HepG2 (cell line): ENCODE results near the gene MYL11.
"Not testable (repeated sequence)": the region's sequence is repeated elsewhere in the genome, so short reads cannot be mapped to it uniquely, and the experiment has no call there.

Source experiments
- CBFB ChIP-seq: sonication (generic); formaldehyde crosslinking; IDR thresholded peaks from 2 replicates; pipeline ENCODE4 v1.4.0; 2020; ENCODE audit warnings: missing genetic modification reagents
- CTCF ChIP-seq: sonication (generic); formaldehyde crosslinking; IDR thresholded peaks from 2 replicates; pipeline ENCODE4 v1.5.0; 2020; ENCODE audit warnings: mild to moderate bottlenecking, missing genetic modification reagents, moderate library complexity
- ELK4 ChIP-seq: sonication (generic); formaldehyde crosslinking; IDR thresholded peaks from 2 replicates; pipeline ENCODE4 v1.9.0; 2021; ENCODE audit warnings: missing genetic modification reagents, borderline replicate concordance
- EZH2 ChIP-seq: conservative IDR thresholded peaks from 2 replicates; pipeline ENCODE4 v1.6.1; 2012; ENCODE audit warnings: mild to moderate bottlenecking, low read depth, low read length, moderate library complexity
- HCFC1 ChIP-seq: fragments of 150-350 bp; IDR thresholded peaks from 2 replicates; pipeline ENCODE4 v1.6.1; 2014; ENCODE audit warnings: low read depth, low read length
- HDAC6 ChIP-seq: fragments of 200-600 bp; sonication (generic); IDR thresholded peaks from 2 replicates; pipeline ENCODE4 v1.7.0; 2017; ENCODE audit warnings: mild to moderate bottlenecking, antibody characterized with exemption, low read length, low read depth
- MAX ChIP-seq: IDR thresholded peaks from 2 replicates; pipeline ENCODE4 v1.6.1; 2012; ENCODE audit warnings: inconsistent platforms
- NR1H2 ChIP-seq: sonication (generic); formaldehyde crosslinking; IDR thresholded peaks from 2 replicates; pipeline ENCODE4 v1.8.1; 2022; ENCODE audit warnings: low read depth, missing genetic modification reagents, borderline replicate concordance
- SMARCC2 ChIP-seq: fragments of 450-650 bp; IDR thresholded peaks from 2 replicates; pipeline ENCODE4 v1.6.1; 2017; ENCODE audit warnings: antibody characterized with exemption, mild to moderate bottlenecking
- TCF12 ChIP-seq, 2 experiments: fragments of 450-650 bp in 1 of 2; sonication (generic) in 1 of 2; formaldehyde crosslinking in 1 of 2; IDR thresholded peaks; 2 replicates each; pipeline versions ENCODE4 v1.6.1 to v1.8.0; 2017 to 2022; ENCODE audit warnings: antibody characterized with exemption in 1 of 2, mild to moderate bottlenecking in 1 of 2, missing genetic modification reagents in 1 of 2, moderate library complexity in 1 of 2
- ZNF232 ChIP-seq: sonication (generic); formaldehyde crosslinking; IDR thresholded peaks from 2 replicates; pipeline ENCODE4 v1.4.0; 2020; ENCODE audit warnings: missing genetic modification reagents, borderline replicate concordance
- ZNF282 ChIP-seq: fragments of 450-650 bp; IDR thresholded peaks from 2 replicates; pipeline ENCODE4 v1.6.1; 2018; ENCODE audit not compliant: partially characterized antibody
- ZNF724P ChIP-seq: sonication (generic); formaldehyde crosslinking; IDR thresholded peaks from 2 replicates; pipeline ENCODE4 v1.8.0; 2022; ENCODE audit warnings: missing genetic modification reagents, borderline replicate concordance

- TF ChIP-seq HCFC1; ZNF724P (CRISPR knock-in tag); ZNF232 (CRISPR knock-in tag); ELK4; CTCF (CRISPR knock-in tag); SMARCC2; EZH2; CBFB; MAX; ZNF282; HDAC6; NR1H2 (CRISPR knock-in tag); TCF12 (IDR thresholded peaks at IDR 0.05); TCF12 (CRISPR knock-in tag; IDR thresholded peaks at IDR 0.05): not testable (repeated sequence)
These were observed 35.9 kb upstream of the MYL11 start for GRCh38 chr16:30338715-30339114.
